GM21619 (cell line): ENCODE measurements around the gene PDE8B.

Experiments used
- ATAC-seq: cut with Tn5 transposase; IDR thresholded peaks from one replicate; pipeline ENCODE4 v1.9.1; 2021; ENCODE audit not compliant: unreplicated experiment

The PDE8B gene

GRCh38 chr5:77282337-77283027 lies 72.0 kb downstream of the PDE8B start:
- no peak for ATAC-seq

- no peak for ATAC-seq
Measured at GRCh38 chr5:77285251-77285841, 74.9 kb downstream of the PDE8B start.

GRCh38 chr5:77292026-77292757 lies 81.7 kb downstream of the PDE8B start:
- ATAC-seq, result no peak

- no peak for ATAC-seq
Measured at GRCh38 chr5:77294185-77294584, 83.7 kb downstream of the PDE8B start.

- no peak for ATAC-seq
Measured at GRCh38 chr5:77295863-77296378, 85.4 kb downstream of the PDE8B start.

- no peak for ATAC-seq
Measured at GRCh38 chr5:77298146-77298545, 87.7 kb downstream of the PDE8B start.

- no peak for ATAC-seq
Measured at GRCh38 chr5:77300451-77300850, 90.0 kb downstream of the PDE8B start.

GRCh38 chr5:77301447-77301883 lies 91.0 kb downstream of the PDE8B start:
- no peak for ATAC-seq

- no peak for ATAC-seq
Measured at GRCh38 chr5:77302247-77302646, 91.8 kb downstream of the PDE8B start.

- no peak for ATAC-seq
Measured at GRCh38 chr5:77302653-77303052, 92.2 kb downstream of the PDE8B start.

GRCh38 chr5:77304388-77304787 lies 93.9 kb downstream of the PDE8B start:
- ATAC-seq, result no peak

- no peak for ATAC-seq
Measured at GRCh38 chr5:77305222-77305846, 94.9 kb downstream of the PDE8B start.

- ATAC-seq, result no peak
Measured at GRCh38 chr5:77305956-77306355, 95.5 kb downstream of the PDE8B start.

- ATAC-seq, result no peak
Measured at GRCh38 chr5:77306531-77306930, 96.1 kb downstream of the PDE8B start.

GRCh38 chr5:77308154-77308960 lies 97.9 kb downstream of the PDE8B start:
- ATAC-seq, result no peak

- ATAC-seq, result no peak
Measured at GRCh38 chr5:77309140-77309539, 98.7 kb downstream of the PDE8B start.

GRCh38 chr5:77310494-77311213 lies 100.2 kb downstream of the PDE8B start:
- ATAC-seq, result no peak

- ATAC-seq, result no peak
Measured at GRCh38 chr5:77311214-77311571, 100.7 kb downstream of the PDE8B start.

- ATAC-seq, result no peak
Measured at GRCh38 chr5:77312413-77312812, 101.9 kb downstream of the PDE8B start.
